Panc1 (cell line): ENCODE data around the gene SMIM35. TPM values are rescaled to one million over a fixed set of nuclear protein-coding genes. Genes with fewer than 3 reads are reported as not detected.

Experiments
- ATAC-seq: fragments of 200-7000 bp; cut with Tn5 transposase; 2 replicates; pipeline ENCODE4 v1.9.1; 2020; ENCODE audit warnings: mild to moderate bottlenecking, moderate library complexity
- BruUV-seq: library from RNA; stranded (reverse); fragments of 400-500 nt; replicated peaks from 2 replicates; lab custom pipeline; 2021; lab: Mats Ljungman, UMichigan
- CTCF ChIA-PET: fragments of 300-600 bp; sonication (Branson Sonifier 250); formaldehyde crosslinking; loops from one replicate; lab custom pipeline; 2022; ENCODE audit warnings: antibody characterized with exemption; lab: Charles Lee
- POLR2A ChIA-PET: fragments of 300-600 bp; sonication (Branson Sonifier 250); formaldehyde crosslinking; loops from one replicate; lab custom pipeline; 2022; ENCODE audit warnings: antibody characterized with exemption; lab: Charles Lee
- DNase-seq: peaks from one replicate; pipeline ENCODE4 v3.0.0-alpha.2; 2010; ENCODE audit warnings: low read depth, low spot score
- H3K27ac ChIP-seq: 2 replicates; pipeline ENCODE4 v1.5.1; 2011; ENCODE audit warnings: mild to moderate bottlenecking, low read length, inconsistent platforms
- H3K27me3 ChIP-seq: fragments of 200-500 bp; sonication (Bioruptor generic); 2 replicates; pipeline ENCODE4 v1.6.0; 2014; ENCODE audit warnings: low read length, inconsistent platforms; ENCODE audit not compliant: control insufficient read depth, insufficient read depth
- H3K36me3 ChIP-seq: fragments of 200-500 bp; sonication (Bioruptor generic); 2 replicates; pipeline ENCODE4 v1.5.1; 2014; ENCODE audit warnings: inconsistent platforms, mild to moderate bottlenecking, low read length, moderate library complexity; ENCODE audit not compliant: control insufficient read depth, insufficient read depth
- H3K4me1 ChIP-seq: 2 replicates; pipeline ENCODE4 v1.5.1; 2011; ENCODE audit warnings: inconsistent platforms, mild to moderate bottlenecking, low read length, moderate library complexity; ENCODE audit not compliant: control insufficient read depth, insufficient read depth
- H3K4me3 ChIP-seq, 2 experiments: 2 replicates each; pipeline ENCODE4 v1.5.1; 2011 to 2012; ENCODE audit warnings: low read depth in 2 of 2, low read length in 2 of 2, mild to moderate bottlenecking in 2 of 2, inconsistent platforms in 1 of 2, moderate library complexity in 1 of 2
- H3K9me3 ChIP-seq: fragments of 200-500 bp; sonication (Bioruptor generic); 2 replicates; pipeline ENCODE4 v1.5.1; 2014; ENCODE audit warnings: low read depth, mild to moderate bottlenecking, inconsistent platforms, low read length, moderate library complexity; ENCODE audit not compliant: control insufficient read depth, insufficient read depth
- CTCF ChIP-seq: fragments of 450-650 bp; IDR thresholded peaks from 2 replicates; pipeline ENCODE4 v1.5.1; 2017; ENCODE audit warnings: mild to moderate bottlenecking
- POLR2AphosphoS5 ChIP-seq: IDR thresholded peaks from 2 replicates; pipeline ENCODE4 v1.6.1; 2012; ENCODE audit warnings: mild to moderate bottlenecking, low read depth, low read length, moderate library complexity
- REST ChIP-seq, 2 experiments: IDR thresholded peaks; 2 replicates each; pipeline ENCODE4 v1.6.1; 2011 to 2012; ENCODE audit warnings: low read depth in 2 of 2, control low read depth in 1 of 2, low read length in 1 of 2, mild to moderate bottlenecking in 1 of 2, moderate library complexity in 1 of 2; ENCODE audit not compliant: insufficient read depth in 1 of 2
- SIN3A ChIP-seq: IDR thresholded peaks from 2 replicates; pipeline ENCODE4 v1.6.1; 2012; ENCODE audit warnings: low read depth, mild to moderate bottlenecking, low read length, moderate library complexity, borderline replicate concordance; ENCODE audit not compliant: insufficient read depth
- TCF7L2 ChIP-seq: IDR thresholded peaks from 2 replicates; pipeline ENCODE4 v1.6.1; 2011; ENCODE audit warnings: mild to moderate bottlenecking, low read depth, low read length, inconsistent platforms
- in situ Hi-C: cut with HindIII; loops from 2 replicates; pipeline ENCODE4 v1.10.0; 2016; ENCODE audit warnings: low sequenced_read_pairs, low pct_unique_long_range_greater_than_20kb
- intact Hi-C: fragments of 100-400 bp; cut with micrococcal nuclease; formaldehyde crosslinking; loops from one replicate; pipeline ENCODE4 v1.10.0; 2022; ENCODE audit not compliant: unreplicated experiment
- total RNA-seq: library from RNA; stranded (reverse); gene quantifications from one replicate; pipeline ENCODE4 v1.2.1, GENCODE V29; 2021; ENCODE audit not compliant: unreplicated experiment

SMIM35 gene
- total RNA-seq, 1 experiment from 2014 or later, result not detected

- no peak overlapping the region for H3K4me3 ChIP-seq
- ChIA-PET POLR2A (no interaction called here), CTCF (no interaction called here)
- intact Hi-C loops (no loop called here), in situ Hi-C loops (no loop called here)
- H3K36me3 ChIP-seq, result no peaks in the 10 kb centered on the region
- TF ChIP-seq REST (IDR thresholded peaks at IDR 0.05; ENCODE audit: insufficient read depth in 1 of 2, low read depth in 2 of 2, low read length in 1 of 2) (no peak), SIN3A (no peak), TCF7L2 (no peak), POLR2AphosphoS5 (no peak)
- BruUV-seq, result no TSS peak
- no peaks in the 10 kb centered on the region for H3K4me1 ChIP-seq
- no peak for ATAC-seq
- H3K27ac ChIP-seq, result no peak overlapping the region
- H3K27me3 ChIP-seq, result peaks cover 35% of the 10 kb centered on the region
- no peaks in the 10 kb centered on the region for H3K9me3 ChIP-seq
- no peak for DNase-seq
These were observed 41.6 kb downstream of the SMIM35 start for GRCh38 chr11:118045191-118045590.

- CTCF ChIA-PET, result no interaction called here
- H3K27me3 ChIP-seq, result peaks cover 39% of the 10 kb centered on the region
- no peak for ATAC-seq
- POLR2A ChIA-PET, result no interaction called here
- H3K36me3 ChIP-seq, result no peaks in the 10 kb centered on the region
- H3K4me1 ChIP-seq, result no peaks in the 10 kb centered on the region
- H3K9me3 ChIP-seq, result no peaks in the 10 kb centered on the region
- TF ChIP-seq CTCF (no peak), REST (IDR thresholded peaks at IDR 0.05; ENCODE audit: insufficient read depth in 1 of 2, low read depth in 2 of 2, low read length in 1 of 2) (no peak), TCF7L2 (no peak), POLR2AphosphoS5 (no peak), SIN3A (no peak)
- no TSS peak for BruUV-seq
- in situ Hi-C loops (no loop called here), intact Hi-C loops (no loop called here)
- H3K4me3 ChIP-seq, result no peak overlapping the region
- DNase-seq, result no peak
- no peak overlapping the region for H3K27ac ChIP-seq
These were observed 44.0 kb downstream of the SMIM35 start for GRCh38 chr11:118042796-118043195.
